Esophagus muscularis mucosa (tissue), 2 donors: Measurements from ENCODE around the gene CD68.

Experiments
- POLR2A ChIP-seq: fragments of 450-650 bp; IDR thresholded peaks from one replicate; pipeline ENCODE4 v1.6.1; 2017; ENCODE audit warnings: antibody characterized with exemption, moderate library complexity, mild to moderate bottlenecking, low read depth
- POLR2AphosphoS5 ChIP-seq, 2 donors: sonication (generic); formaldehyde crosslinking; IDR thresholded peaks; one replicate each; pipeline ENCODE4 v1.6.1; 2017; ENCODE audit warnings: antibody characterized with exemption in 2 of 2

DNA sequence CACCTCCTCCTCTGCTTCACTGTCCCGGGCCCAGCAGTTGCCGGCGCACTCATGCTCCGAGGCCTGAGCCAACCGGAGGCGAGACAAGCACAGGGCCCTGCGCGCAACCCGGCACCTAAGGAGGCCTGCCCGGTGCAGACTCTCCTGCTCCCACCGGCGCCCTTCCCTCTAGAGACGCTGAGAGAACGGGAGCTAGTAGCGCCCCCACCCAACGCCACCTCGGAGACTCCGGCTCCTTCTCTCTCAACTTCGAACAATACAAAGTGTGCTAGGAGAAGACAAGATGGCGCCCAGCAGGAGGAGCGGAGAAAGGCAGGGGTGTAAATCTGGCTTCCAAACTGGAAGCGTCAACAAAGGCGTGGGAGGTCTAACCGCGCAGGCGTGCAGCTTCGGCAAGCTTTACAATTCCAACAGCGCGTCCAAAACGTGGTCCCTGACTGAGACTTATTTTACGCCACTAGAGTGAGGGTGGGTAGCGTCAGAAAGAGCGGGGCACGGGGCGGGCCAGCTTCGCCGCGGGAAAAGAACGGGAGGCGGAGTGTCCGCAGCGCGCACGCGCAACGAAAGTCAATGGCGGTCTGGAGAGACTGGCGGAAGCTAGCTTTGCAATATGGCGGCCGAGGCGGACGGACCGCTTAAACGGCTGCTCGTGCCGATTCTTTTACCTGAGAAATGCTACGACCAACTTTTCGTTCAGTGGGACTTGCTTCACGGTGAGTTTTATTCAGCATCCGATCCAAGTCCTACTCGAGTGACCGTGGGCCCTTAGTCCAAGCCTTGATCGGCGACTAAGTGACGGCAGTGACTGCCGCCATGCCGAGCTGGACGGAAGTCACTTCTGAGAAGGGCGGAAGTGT lies 4.0 kb downstream of the CD68 start, which contains the start of gene MPDU1:
- TF ChIP-seq POLR2A, result peak; percentile 40
- peak; percentile 76 to 94 for TF ChIP-seq POLR2AphosphoS5 (IDR thresholded peaks at IDR 0.05)
